GM12892 (cell line): ENCODE data around the gene C1orf159.

Experiments used
- POLR2A ChIP-seq: IDR thresholded peaks from 2 replicates; pipeline ENCODE4 v1.6.1; 2011; ENCODE audit warnings: low read depth, low read length, control low read depth
- TAF1 ChIP-seq: IDR thresholded peaks from 2 replicates; pipeline ENCODE4 v1.6.1; 2011; ENCODE audit warnings: low read depth, mild to moderate bottlenecking, control low read depth, low read length, borderline replicate concordance

GRCh38 chr1:1037366-1038327, 78.2 kb downstream of the C1orf159 start:
- TF ChIP-seq POLR2A (no peak), TAF1 (no peak)
